ENCODE measurements around the gene RBBP8NL. TPM values are rescaled to one million over a fixed set of nuclear protein-coding genes. Genes with fewer than 3 reads are reported as not detected.

RBBP8NL gene
- total RNA-seq, 1 experiment from 2014 or later: 14.0 TPM

DNA sequence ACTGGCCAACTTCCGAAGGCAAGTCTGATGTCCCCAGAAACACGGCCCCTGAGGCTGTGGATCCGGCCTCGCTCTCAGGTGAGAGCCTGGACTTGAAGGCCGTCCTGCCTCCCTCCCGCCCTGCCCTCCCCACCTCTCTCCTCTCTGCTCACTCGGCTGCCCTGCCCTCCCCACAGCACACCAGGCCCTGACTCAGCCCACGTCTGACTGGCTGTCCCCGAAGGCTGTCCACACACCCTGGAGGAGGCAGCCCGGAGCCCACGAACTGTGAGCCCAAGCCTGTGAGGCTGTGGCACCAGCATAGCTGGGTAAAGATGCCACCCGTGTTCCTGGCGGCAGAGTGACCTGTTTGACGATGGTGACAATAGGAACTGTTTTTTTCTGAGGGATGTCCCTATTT lies 32.1 kb upstream of the RBBP8NL start:
- no peaks in the 10 kb centered on the region for H3K9me2 ChIP-seq (ENCODE audit: insufficient read depth)
- POLR2A ChIA-PET (ENCODE audit: unreplicated experiment): no interaction called here
- CTCF ChIA-PET: no interaction called here
- intact Hi-C loops (cut with micrococcal nuclease; ENCODE audit: unreplicated experiment): no loop called here
- H2AFZ ChIP-seq: no peak overlapping the region
- no TSS peak for BruUV-seq (replicated peaks)
- H3K9me3 ChIP-seq (ENCODE audit: insufficient read depth, low read depth): no peaks in the 10 kb centered on the region
- no peak overlapping the region for H3K4me3 ChIP-seq
- no peaks in the 10 kb centered on the region for H3F3A ChIP-seq (ENCODE audit: insufficient read depth, low read depth)
- H3K27me3 ChIP-seq (ENCODE audit: insufficient read depth, low read depth): peaks cover 38% of the 10 kb centered on the region
- no peaks in the 10 kb centered on the region for H3K4me1 ChIP-seq (replicated peaks; ENCODE audit: insufficient read depth)
- H3K79me2 ChIP-seq (ENCODE audit: low read depth): no peaks in the 10 kb centered on the region
- no peaks in the 10 kb centered on the region for H4K20me1 ChIP-seq (ENCODE audit: insufficient read depth)
- no peak overlapping the region for H3K4me2 ChIP-seq
- H3K36me3 ChIP-seq (ENCODE audit: low read depth): no peaks in the 10 kb centered on the region
- TF ChIP-seq, protein P1, sequence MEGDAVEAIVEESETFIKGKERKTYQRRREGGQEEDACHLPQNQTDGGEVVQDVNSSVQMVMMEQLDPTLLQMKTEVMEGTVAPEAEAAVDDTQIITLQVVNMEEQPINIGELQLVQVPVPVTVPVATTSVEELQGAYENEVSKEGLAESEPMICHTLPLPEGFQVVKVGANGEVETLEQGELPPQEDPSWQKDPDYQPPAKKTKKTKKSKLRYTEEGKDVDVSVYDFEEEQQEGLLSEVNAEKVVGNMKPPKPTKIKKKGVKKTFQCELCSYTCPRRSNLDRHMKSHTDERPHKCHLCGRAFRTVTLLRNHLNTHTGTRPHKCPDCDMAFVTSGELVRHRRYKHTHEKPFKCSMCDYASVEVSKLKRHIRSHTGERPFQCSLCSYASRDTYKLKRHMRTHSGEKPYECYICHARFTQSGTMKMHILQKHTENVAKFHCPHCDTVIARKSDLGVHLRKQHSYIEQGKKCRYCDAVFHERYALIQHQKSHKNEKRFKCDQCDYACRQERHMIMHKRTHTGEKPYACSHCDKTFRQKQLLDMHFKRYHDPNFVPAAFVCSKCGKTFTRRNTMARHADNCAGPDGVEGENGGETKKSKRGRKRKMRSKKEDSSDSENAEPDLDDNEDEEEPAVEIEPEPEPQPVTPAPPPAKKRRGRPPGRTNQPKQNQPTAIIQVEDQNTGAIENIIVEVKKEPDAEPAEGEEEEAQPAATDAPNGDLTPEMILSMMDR (conservative IDR thresholded peaks at IDR 0.05): no peak
- no peak for TF ChIP-seq EZH2 (IDR thresholded peaks at IDR 0.05; ENCODE audit: low read depth)
- DNase-seq: no peak
- H3K27ac ChIP-seq: no peak overlapping the region

DNA sequence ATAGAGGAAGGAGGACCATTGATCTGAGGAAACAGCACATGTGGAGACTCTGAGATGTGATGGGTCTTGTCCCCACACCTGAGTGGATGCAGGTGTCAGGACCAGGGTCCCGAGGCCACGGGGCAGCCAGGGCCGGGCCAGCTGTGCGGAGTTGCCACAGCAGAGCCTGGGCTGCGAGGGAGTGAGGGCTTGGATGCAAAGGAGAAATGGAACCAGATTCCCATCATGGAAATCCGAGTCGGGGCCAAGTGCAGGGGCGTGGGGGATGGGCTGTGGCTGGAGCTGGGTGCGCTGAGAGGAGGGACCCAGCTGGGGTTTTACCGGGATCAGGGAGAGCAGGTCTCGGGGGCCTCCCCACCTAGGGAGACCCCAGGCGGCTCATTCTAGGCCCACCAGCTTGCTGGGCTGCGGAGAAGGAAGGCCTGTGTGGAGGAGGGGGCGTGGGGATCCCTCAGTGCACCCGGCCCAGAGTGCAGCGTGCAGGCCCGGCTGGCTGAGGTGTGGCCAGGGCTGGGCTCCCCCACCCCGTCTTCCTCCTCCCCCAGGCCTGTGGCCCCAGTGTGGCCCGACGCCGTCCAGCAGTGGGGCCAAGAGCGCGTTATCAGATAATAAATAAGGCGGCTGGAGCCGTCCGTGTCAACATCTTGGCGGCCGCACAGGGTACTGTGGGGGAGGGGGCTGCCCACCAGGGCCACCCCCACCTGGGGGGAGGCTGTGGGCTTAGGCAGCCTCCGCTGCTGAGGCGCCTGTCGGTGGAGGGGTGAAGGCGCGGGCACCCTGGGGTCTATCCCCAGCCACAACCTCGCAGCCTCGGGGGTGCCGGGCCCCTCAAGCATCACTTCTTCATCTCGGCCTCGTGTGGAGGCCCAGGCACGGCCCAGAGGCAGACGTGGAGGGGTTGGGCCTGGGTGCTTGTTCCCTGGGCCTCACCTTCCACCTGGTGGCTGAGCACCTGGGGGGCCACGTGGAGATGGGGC lies 31.2 kb upstream of the RBBP8NL start:
- Histone ChIP-seq H2AFZ (no peak overlapping the region), H3K4me3 (no peak overlapping the region), H3K36me3 (ENCODE audit: low read depth) (no peaks in the 10 kb centered on the region), H3K79me2 (ENCODE audit: low read depth) (no peaks in the 10 kb centered on the region), H3K27me3 (ENCODE audit: insufficient read depth, low read depth) (peaks cover 48% of the 10 kb centered on the region), H3K9me2 (ENCODE audit: insufficient read depth) (no peaks in the 10 kb centered on the region), H3K9me3 (ENCODE audit: insufficient read depth, low read depth) (no peaks in the 10 kb centered on the region), H4K20me1 (ENCODE audit: insufficient read depth) (no peaks in the 10 kb centered on the region), H3K27ac (no peak overlapping the region), H3K4me1 (replicated peaks; ENCODE audit: insufficient read depth) (no peaks in the 10 kb centered on the region), H3K4me2 (no peak overlapping the region), H3F3A (ENCODE audit: insufficient read depth, low read depth) (no peaks in the 10 kb centered on the region)
- intact Hi-C loops (cut with micrococcal nuclease; ENCODE audit: unreplicated experiment): no loop called here
- DNase-seq: no peak
- no TSS peak for BruUV-seq (replicated peaks)
- ChIA-PET POLR2A (ENCODE audit: unreplicated experiment) (no interaction called here), CTCF (no interaction called here)
- TF ChIP-seq, protein P1 (conservative IDR thresholded peaks at IDR 0.05): no peak
- TF ChIP-seq EZH2 (IDR thresholded peaks at IDR 0.05; ENCODE audit: low read depth): no peak

DNA sequence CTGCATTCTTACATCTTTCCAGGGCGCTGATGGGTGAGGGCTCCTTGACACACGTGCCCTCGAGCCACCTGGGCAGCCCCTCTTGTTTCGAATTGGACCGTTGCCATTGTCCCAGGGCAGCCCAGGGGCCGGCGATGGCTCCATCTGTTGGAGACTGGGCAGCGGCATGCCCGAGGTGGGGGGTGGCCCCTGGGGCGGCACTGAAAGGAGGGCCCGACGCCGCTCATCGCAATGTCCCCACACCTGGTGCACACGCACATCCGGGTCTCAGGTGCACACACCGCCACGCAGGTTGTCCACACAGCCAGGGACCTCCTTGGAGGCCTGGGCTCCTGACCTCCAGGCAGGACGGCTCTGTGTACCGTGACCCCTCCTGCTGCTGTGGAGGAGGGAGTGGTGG lies 30.5 kb upstream of the RBBP8NL start:
- H3K9me2 ChIP-seq (ENCODE audit: insufficient read depth): no peaks in the 10 kb centered on the region
- intact Hi-C loops (cut with micrococcal nuclease; ENCODE audit: unreplicated experiment): no loop called here
- TF ChIP-seq EZH2 (IDR thresholded peaks at IDR 0.05; ENCODE audit: low read depth): no peak
- TF ChIP-seq, protein P1 (conservative IDR thresholded peaks at IDR 0.05): no peak
- CTCF ChIA-PET: no interaction called here
- H3K79me2 ChIP-seq (ENCODE audit: low read depth): no peaks in the 10 kb centered on the region
- H4K20me1 ChIP-seq (ENCODE audit: insufficient read depth): no peaks in the 10 kb centered on the region
- H3K9me3 ChIP-seq (ENCODE audit: insufficient read depth, low read depth): no peaks in the 10 kb centered on the region
- no TSS peak for BruUV-seq (replicated peaks)
- POLR2A ChIA-PET (ENCODE audit: unreplicated experiment): no interaction called here
- no peak overlapping the region for H3K4me3 ChIP-seq
- no peak overlapping the region for H2AFZ ChIP-seq
- DNase-seq: no peak
- H3K4me1 ChIP-seq (replicated peaks; ENCODE audit: insufficient read depth): no peaks in the 10 kb centered on the region
- no peaks in the 10 kb centered on the region for H3K36me3 ChIP-seq (ENCODE audit: low read depth)
- no peak overlapping the region for H3K27ac ChIP-seq
- H3F3A ChIP-seq (ENCODE audit: insufficient read depth, low read depth): no peaks in the 10 kb centered on the region
- H3K4me2 ChIP-seq: no peak overlapping the region
- peaks cover 53% of the 10 kb centered on the region for H3K27me3 ChIP-seq (ENCODE audit: insufficient read depth, low read depth)

Data from PC-9 (cell line).